ENCODE data around the gene ADAMTSL1.

DNA sequence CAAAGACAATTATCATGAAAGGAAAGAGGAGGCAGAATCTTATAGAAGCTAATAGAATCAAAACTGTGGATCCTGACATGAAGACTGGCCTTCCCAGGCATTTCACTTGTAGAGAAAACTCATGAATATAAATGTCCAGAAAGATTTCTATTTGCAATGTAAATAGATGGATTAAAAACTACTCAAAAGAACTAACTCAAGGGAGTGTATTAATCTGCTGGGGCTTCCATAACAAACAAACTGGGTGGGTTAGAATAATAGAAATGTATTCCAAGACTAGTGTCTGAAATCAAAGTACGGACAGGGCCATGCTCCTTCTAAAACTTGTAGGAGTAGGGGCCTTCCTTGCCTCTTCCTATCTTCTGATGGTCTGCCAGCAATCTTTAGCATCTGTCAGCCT lies 267.4 kb downstream of the ADAMTSL1 start:
- no peak for TF ChIP-seq POLR2AphosphoS5 (IDR thresholded peaks at IDR 0.05)
- TF ChIP-seq, protein P1, sequence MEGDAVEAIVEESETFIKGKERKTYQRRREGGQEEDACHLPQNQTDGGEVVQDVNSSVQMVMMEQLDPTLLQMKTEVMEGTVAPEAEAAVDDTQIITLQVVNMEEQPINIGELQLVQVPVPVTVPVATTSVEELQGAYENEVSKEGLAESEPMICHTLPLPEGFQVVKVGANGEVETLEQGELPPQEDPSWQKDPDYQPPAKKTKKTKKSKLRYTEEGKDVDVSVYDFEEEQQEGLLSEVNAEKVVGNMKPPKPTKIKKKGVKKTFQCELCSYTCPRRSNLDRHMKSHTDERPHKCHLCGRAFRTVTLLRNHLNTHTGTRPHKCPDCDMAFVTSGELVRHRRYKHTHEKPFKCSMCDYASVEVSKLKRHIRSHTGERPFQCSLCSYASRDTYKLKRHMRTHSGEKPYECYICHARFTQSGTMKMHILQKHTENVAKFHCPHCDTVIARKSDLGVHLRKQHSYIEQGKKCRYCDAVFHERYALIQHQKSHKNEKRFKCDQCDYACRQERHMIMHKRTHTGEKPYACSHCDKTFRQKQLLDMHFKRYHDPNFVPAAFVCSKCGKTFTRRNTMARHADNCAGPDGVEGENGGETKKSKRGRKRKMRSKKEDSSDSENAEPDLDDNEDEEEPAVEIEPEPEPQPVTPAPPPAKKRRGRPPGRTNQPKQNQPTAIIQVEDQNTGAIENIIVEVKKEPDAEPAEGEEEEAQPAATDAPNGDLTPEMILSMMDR (IDR thresholded peaks at IDR 0.05), result no peak
- no peak for TF ChIP-seq POLR2A (IDR thresholded peaks at IDR 0.05)

Data from transverse colon (tissue), 4 donors.